GM23338 (cell line): ENCODE data around the gene CD244.

Experiments used
- EZH2 ChIP-seq: fragments of 200-600 bp; sonication (generic); IDR thresholded peaks from one replicate; pipeline ENCODE4 v1.8.0; 2017; ENCODE audit warnings: antibody characterized with exemption, mild to moderate bottlenecking, low read depth; ENCODE audit not compliant: unreplicated experiment
- EZH2phosphoT487 ChIP-seq: fragments of 200-600 bp; sonication (generic); IDR thresholded peaks from one replicate; pipeline ENCODE4 v1.8.1; 2018; ENCODE audit warnings: antibody characterized with exemption; ENCODE audit not compliant: unreplicated experiment
- POLR2AphosphoS5 ChIP-seq: IDR thresholded peaks from 2 replicates; pipeline ENCODE4 v1.6.1; 2016; ENCODE audit warnings: antibody characterized with exemption, low read depth
- TF ChIP-seq, protein P1 (sequence below), 2 experiments: fragments of 200-600 bp in 1 of 2; sonication (generic) in 1 of 2; conservative IDR thresholded peaks; 2 replicates each; pipeline versions ENCODE4 v1.5.1 to v1.6.1; 2016 to 2017; ENCODE audit warnings: antibody characterized with exemption in 2 of 2, low read depth in 2 of 2, mild to moderate bottlenecking in 2 of 2, moderate library complexity in 1 of 2
- TF ChIP-seq, protein P2 (sequence below): IDR thresholded peaks from one replicate; pipeline ENCODE4 v1.6.1; 2018; ENCODE audit warnings: antibody characterized with exemption; ENCODE audit not compliant: unreplicated experiment
- TF ChIP-seq, protein P3 (sequence below): IDR thresholded peaks from 2 replicates; pipeline ENCODE4 v1.6.1; 2016; ENCODE audit warnings: antibody characterized with exemption

DNA sequence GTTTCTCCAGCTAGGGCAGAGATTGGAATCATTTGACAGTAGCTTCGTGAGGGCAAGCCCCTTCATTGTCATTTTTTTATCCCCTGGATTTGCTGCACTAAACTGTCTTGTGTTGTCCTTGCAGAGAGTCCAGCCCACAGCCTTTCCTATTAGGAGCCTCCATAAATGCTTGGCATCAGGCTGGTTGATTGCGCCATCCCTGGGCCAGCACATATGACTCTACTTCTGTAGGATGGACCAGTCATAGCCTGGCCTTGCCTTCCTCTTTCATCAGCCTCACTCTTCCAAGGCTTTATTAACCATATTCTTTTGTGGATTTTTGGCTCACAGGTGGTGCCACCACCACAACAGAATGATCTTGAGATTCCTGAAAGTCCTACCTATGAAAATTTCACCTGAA, 35.3 kb downstream of the CD244 start:
- TF ChIP-seq, protein P1, sequence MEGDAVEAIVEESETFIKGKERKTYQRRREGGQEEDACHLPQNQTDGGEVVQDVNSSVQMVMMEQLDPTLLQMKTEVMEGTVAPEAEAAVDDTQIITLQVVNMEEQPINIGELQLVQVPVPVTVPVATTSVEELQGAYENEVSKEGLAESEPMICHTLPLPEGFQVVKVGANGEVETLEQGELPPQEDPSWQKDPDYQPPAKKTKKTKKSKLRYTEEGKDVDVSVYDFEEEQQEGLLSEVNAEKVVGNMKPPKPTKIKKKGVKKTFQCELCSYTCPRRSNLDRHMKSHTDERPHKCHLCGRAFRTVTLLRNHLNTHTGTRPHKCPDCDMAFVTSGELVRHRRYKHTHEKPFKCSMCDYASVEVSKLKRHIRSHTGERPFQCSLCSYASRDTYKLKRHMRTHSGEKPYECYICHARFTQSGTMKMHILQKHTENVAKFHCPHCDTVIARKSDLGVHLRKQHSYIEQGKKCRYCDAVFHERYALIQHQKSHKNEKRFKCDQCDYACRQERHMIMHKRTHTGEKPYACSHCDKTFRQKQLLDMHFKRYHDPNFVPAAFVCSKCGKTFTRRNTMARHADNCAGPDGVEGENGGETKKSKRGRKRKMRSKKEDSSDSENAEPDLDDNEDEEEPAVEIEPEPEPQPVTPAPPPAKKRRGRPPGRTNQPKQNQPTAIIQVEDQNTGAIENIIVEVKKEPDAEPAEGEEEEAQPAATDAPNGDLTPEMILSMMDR (conservative IDR thresholded peaks at IDR 0.05; ENCODE audit: low read depth in 2 of 2) = no peak
- no peak for TF ChIP-seq EZH2
- no peak for TF ChIP-seq POLR2AphosphoS5
- TF ChIP-seq, protein P2, sequence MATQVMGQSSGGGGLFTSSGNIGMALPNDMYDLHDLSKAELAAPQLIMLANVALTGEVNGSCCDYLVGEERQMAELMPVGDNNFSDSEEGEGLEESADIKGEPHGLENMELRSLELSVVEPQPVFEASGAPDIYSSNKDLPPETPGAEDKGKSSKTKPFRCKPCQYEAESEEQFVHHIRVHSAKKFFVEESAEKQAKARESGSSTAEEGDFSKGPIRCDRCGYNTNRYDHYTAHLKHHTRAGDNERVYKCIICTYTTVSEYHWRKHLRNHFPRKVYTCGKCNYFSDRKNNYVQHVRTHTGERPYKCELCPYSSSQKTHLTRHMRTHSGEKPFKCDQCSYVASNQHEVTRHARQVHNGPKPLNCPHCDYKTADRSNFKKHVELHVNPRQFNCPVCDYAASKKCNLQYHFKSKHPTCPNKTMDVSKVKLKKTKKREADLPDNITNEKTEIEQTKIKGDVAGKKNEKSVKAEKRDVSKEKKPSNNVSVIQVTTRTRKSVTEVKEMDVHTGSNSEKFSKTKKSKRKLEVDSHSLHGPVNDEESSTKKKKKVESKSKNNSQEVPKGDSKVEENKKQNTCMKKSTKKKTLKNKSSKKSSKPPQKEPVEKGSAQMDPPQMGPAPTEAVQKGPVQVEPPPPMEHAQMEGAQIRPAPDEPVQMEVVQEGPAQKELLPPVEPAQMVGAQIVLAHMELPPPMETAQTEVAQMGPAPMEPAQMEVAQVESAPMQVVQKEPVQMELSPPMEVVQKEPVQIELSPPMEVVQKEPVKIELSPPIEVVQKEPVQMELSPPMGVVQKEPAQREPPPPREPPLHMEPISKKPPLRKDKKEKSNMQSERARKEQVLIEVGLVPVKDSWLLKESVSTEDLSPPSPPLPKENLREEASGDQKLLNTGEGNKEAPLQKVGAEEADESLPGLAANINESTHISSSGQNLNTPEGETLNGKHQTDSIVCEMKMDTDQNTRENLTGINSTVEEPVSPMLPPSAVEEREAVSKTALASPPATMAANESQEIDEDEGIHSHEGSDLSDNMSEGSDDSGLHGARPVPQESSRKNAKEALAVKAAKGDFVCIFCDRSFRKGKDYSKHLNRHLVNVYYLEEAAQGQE = no peak
- TF ChIP-seq, protein P3, sequence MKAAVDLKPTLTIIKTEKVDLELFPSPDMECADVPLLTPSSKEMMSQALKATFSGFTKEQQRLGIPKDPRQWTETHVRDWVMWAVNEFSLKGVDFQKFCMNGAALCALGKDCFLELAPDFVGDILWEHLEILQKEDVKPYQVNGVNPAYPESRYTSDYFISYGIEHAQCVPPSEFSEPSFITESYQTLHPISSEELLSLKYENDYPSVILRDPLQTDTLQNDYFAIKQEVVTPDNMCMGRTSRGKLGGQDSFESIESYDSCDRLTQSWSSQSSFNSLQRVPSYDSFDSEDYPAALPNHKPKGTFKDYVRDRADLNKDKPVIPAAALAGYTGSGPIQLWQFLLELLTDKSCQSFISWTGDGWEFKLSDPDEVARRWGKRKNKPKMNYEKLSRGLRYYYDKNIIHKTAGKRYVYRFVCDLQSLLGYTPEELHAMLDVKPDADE = no peak
- no peak for TF ChIP-seq EZH2phosphoT487
